Spinal cord (tissue), 10 donors: ENCODE results near the gene CASTOR1. TPM values are rescaled to one million over a fixed set of nuclear protein-coding genes. Genes with fewer than 3 reads are reported as not detected.

Source experiments
- DNase-seq, 6 donors: peaks; one replicate each; pipeline versions ENCODE4 v3.0.0 to v3.0.0-alpha.2; 2013 to 2015; ENCODE audit warnings: low spot score in 6 of 6, low read depth in 4 of 6
- H3K27ac ChIP-seq: one replicate; pipeline ENCODE4 v1.5.1; 2013; ENCODE audit warnings: low read depth, low read length, control low read depth
- H3K27me3 ChIP-seq: one replicate; pipeline ENCODE4 v1.6.1; 2013; ENCODE audit warnings: low read length; ENCODE audit not compliant: control insufficient read depth, insufficient read depth
- H3K36me3 ChIP-seq: one replicate; pipeline ENCODE4 v1.6.1; 2013; ENCODE audit warnings: low read length; ENCODE audit not compliant: control insufficient read depth, insufficient read depth
- H3K4me1 ChIP-seq: one replicate; pipeline ENCODE4 v1.6.1; 2013; ENCODE audit warnings: low read length; ENCODE audit not compliant: control insufficient read depth, insufficient read depth
- H3K4me3 ChIP-seq: one replicate; pipeline ENCODE4 v1.5.1; 2013; ENCODE audit warnings: low read depth, low read length, control low read depth
- H3K9me3 ChIP-seq: one replicate; pipeline ENCODE4 v1.6.1; 2013; ENCODE audit warnings: low read length; ENCODE audit not compliant: control insufficient read depth, insufficient read depth
- WGBS: methylation state at CpG from one replicate; pipeline ENCODE4 v1.1.5; 2013; ENCODE audit warnings: missing lambda C conversion rate; ENCODE audit not compliant: insufficient coverage; 5-methylcytosine and 5-hydroxymethylcytosine counted together
- polyA plus RNA-seq, 2 donors: library from polyadenylated mRNA; unstranded; fragments of 120-200 nt; gene quantifications; one replicate each; pipeline ENCODE4 v1.2.1, GENCODE V29; 2013; ENCODE audit not compliant: insufficient read length in 2 of 2
- total RNA-seq, 2 donors: library from RNA; depleted of rRNA in 1 of 2; stranded (reverse); fragments of 120-200 nt in 1 of 2; fragments of >200 nt in 1 of 2; gene quantifications; one replicate each; pipeline versions ENCODE4 v1.2.3 to v1.2.4, GENCODE V29; 2013 to 2014
- donor health status: healthy.

CASTOR1 gene
- total and polyA plus RNA-seq, 4 donors = 6.6 to 34.9 (median 13.9) TPM

DNA sequence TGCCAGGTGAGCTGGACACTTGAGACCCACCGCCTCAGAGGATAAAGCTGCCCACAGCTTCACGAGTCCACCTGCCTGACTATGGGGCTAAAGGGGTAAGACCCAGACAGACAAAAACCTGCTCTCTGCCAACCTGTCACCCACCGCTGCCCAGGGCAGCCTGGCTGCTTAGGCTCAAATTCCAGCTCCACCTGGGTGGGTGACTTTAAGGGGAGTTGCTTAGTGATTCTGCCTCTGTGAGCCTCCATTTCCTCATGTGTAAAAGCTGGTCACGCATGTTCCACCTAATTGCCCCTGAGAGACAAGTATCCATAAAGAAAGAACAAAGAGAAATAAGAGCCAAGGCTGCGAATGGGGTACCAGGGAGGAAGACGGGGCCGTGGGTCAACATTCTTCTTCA is 3.7 kb upstream of the CASTOR1 start:
- H3K4me1 ChIP-seq = peaks cover 41% of the 10 kb centered on the region
- H3K27ac ChIP-seq = no peak overlapping the region
- peaks cover 69% of the 10 kb centered on the region for H3K36me3 ChIP-seq
- no peaks in the 10 kb centered on the region for H3K9me3 ChIP-seq
- no peak for DNase-seq
- H3K27me3 ChIP-seq = no peaks in the 10 kb centered on the region
- H3K4me3 ChIP-seq = no peak overlapping the region
- 95% methylated on average over 7 of the region's 7 CpGs for WGBS

DNA sequence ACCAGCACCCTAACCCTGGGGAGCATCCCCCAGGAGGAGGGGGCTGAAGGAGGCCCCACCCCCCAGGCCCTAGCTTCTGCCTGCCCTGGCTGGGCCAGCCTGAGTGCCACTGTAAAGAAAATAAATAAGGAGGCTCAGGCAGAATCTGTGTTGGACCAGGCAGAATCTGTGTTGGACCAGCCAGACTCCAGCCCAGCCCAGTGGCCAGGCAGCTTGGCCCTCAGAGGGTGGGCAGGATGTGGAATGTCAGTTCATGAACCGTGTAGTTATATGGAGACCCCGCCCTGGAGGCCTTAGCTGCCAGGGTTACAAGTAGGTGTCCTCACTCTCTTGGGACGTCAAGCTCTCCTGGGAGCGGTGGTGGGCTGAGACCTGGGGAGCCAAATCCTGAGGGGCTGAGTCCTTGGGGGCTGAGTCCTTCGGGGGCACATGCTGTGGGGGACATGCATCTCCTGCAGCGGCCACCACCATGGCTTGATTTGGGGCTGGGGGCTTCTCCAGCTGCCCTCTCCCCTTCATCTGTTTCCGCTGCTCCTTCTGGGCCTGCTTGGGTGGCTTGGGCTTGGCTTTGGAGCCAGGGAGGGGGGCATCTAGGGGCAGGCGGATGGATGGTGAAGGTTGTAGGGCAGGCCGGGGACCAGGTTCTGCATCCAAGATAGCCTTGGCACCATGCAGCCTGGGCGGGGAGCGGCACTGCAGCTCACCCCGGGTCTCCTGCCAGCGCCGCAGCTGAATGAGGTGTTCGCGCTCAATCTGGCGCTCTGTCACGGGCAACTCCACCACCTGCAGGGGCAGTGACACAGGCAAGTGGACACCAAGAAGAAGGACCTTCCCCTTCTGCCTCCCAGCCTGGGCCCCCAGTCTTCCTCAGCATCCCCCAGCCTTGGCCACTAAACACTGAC is 3.0 kb upstream of the CASTOR1 start:
- H3K27me3 ChIP-seq = no peaks in the 10 kb centered on the region
- H3K36me3 ChIP-seq = peaks cover 63% of the 10 kb centered on the region
- H3K4me3 ChIP-seq = no peak overlapping the region
- no peak for DNase-seq
- H3K9me3 ChIP-seq = no peaks in the 10 kb centered on the region
- peaks cover 44% of the 10 kb centered on the region for H3K4me1 ChIP-seq
- WGBS = 93% methylated on average over 17 of the region's 18 CpGs
- no peak overlapping the region for H3K27ac ChIP-seq

- peaks cover 50% of the 10 kb centered on the region for H3K4me1 ChIP-seq
- H3K27ac ChIP-seq = peak overlapping the region; percentile 81
- no peak overlapping the region for H3K4me3 ChIP-seq
- H3K9me3 ChIP-seq = no peaks in the 10 kb centered on the region
- peaks cover 65% of the 10 kb centered on the region for H3K36me3 ChIP-seq
- WGBS = 66% methylated on average over 9 of the region's 13 CpGs
- H3K27me3 ChIP-seq = no peaks in the 10 kb centered on the region
- DNase-seq = peak in 2 of 6 donors; percentile 60 to 83
Observed at GRCh38 chr22:30291058-30291892, 2.0 kb upstream of the CASTOR1 start.

DNA sequence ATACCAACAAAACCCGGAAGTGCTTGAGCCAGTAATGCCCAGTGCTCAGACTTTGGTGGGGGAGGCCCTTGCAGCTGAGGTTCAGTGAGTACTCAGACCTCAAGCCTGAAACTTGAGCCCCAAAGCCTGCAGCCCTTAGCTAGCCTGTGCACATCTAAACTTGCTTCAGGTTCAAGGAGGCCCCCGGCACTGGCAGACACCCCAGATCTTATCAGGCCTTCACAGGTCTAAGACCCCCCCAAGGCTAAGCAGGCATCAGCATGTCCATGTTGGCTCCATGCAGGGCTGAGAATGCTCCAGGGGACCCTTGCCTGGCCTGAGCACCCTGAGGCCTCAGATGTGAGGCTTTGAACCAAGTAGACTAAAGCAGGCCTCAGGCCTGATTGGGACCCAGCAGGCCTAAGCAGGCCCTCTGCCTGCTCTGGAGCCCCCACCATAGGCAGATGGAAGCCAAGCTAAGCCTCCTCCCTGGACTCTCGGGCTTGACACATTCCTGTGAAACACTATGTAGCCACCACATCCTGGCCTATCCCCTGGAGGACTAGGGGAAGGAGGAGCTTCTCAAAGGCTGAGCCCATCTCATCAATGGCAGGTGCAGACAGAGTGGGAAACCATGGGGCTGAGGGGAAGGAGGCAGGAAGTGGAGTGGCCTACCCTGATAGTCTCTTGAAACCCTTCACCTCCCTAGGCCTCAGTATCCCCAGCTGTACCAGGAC is 1.2 kb upstream of the CASTOR1 start:
- WGBS = 53% methylated on average over 2 of the region's 3 CpGs
- Histone ChIP-seq H3K4me3 (no peak overlapping the region), H3K4me1 (peaks cover 50% of the 10 kb centered on the region), H3K9me3 (no peaks in the 10 kb centered on the region), H3K27ac (peak overlapping the region; percentile 81), H3K27me3 (no peaks in the 10 kb centered on the region), H3K36me3 (peaks cover 65% of the 10 kb centered on the region)
- no peak for DNase-seq

GRCh38 chr22:30289980-30290313 is 642 bp upstream of the CASTOR1 start:
- H3K4me1 ChIP-seq = peaks cover 50% of the 10 kb centered on the region

GRCh38 chr22:30288419-30289140 is 725 bp downstream of the CASTOR1 start:
- WGBS = 0% methylated on average over 9 of the region's 27 CpGs
- Histone ChIP-seq H3K4me1 (peaks cover 50% of the 10 kb centered on the region), H3K27ac (peak overlapping the region; percentile 88), H3K4me3 (peak overlapping the region; percentile 74), H3K36me3 (peaks cover 60% of the 10 kb centered on the region), H3K9me3 (no peaks in the 10 kb centered on the region), H3K27me3 (no peaks in the 10 kb centered on the region)
- DNase-seq = peak in 1 of 6 donors; percentile 30

More at GRCh38 chr22:30289980-30290313, 642 bp upstream of the CASTOR1 start:
- no peaks in the 10 kb centered on the region for H3K9me3 ChIP-seq
- DNase-seq = no peak
- H3K4me3 ChIP-seq = peak overlapping the region; percentile 74
- H3K27me3 ChIP-seq = no peaks in the 10 kb centered on the region
- peak overlapping the region; percentile 81 for H3K27ac ChIP-seq
- WGBS = 15% methylated on average over 12 of the region's 12 CpGs
- H3K36me3 ChIP-seq = peaks cover 65% of the 10 kb centered on the region

- H3K36me3 ChIP-seq = peaks cover 57% of the 10 kb centered on the region
- peak overlapping the region; percentile 88 for H3K27ac ChIP-seq
- no peaks in the 10 kb centered on the region for H3K27me3 ChIP-seq
- no peaks in the 10 kb centered on the region for H3K9me3 ChIP-seq
- DNase-seq = peak in 3 of 6 donors; percentile 45 to 85 (median 84)
- peaks cover 47% of the 10 kb centered on the region for H3K4me1 ChIP-seq
- H3K4me3 ChIP-seq = peak overlapping the region; percentile 74
- WGBS = 26% methylated on average over 4 of the region's 5 CpGs
Observed at GRCh38 chr22:30287648-30288418, 1.5 kb downstream of the CASTOR1 start.

- H3K9me3 ChIP-seq = no peaks in the 10 kb centered on the region
- no peaks in the 10 kb centered on the region for H3K27me3 ChIP-seq
- 67% methylated on average over 31 of the region's 31 CpGs for WGBS
- H3K27ac ChIP-seq = peak overlapping the region; percentile 88
- DNase-seq = peak in 2 of 6 donors; percentile 44 to 46
- H3K36me3 ChIP-seq = peaks cover 53% of the 10 kb centered on the region
- H3K4me1 ChIP-seq = peaks cover 46% of the 10 kb centered on the region
- H3K4me3 ChIP-seq = no peak overlapping the region
Observed at GRCh38 chr22:30286813-30287647, 2.3 kb downstream of the CASTOR1 start.
